Gastrocnemius medialis (tissue), 4 donors: ENCODE data around the gene IFNG.

Experiments used
- POLR2A ChIP-seq, 2 donors: fragments of 450-650 bp; IDR thresholded peaks; one replicate each; pipeline ENCODE4 v1.6.1; 2017; ENCODE audit warnings: antibody characterized with exemption in 2 of 2, mild to moderate bottlenecking in 2 of 2, moderate library complexity in 2 of 2
- TF ChIP-seq, protein P1 (sequence below), 5 experiments: fragments of 450-650 bp in 3 of 5; fragments of 200-600 bp in 2 of 5; sonication (generic) in 2 of 5; IDR thresholded peaks in 4 of 5; conservative IDR thresholded peaks in 1 of 5; 1 replicate in 4 of 5; 2 replicates in 1 of 5; pipeline ENCODE4 v1.5.1; 2016 to 2019; ENCODE audit warnings: antibody characterized with exemption in 5 of 5, mild to moderate bottlenecking in 3 of 5, moderate library complexity in 3 of 5

DNA sequence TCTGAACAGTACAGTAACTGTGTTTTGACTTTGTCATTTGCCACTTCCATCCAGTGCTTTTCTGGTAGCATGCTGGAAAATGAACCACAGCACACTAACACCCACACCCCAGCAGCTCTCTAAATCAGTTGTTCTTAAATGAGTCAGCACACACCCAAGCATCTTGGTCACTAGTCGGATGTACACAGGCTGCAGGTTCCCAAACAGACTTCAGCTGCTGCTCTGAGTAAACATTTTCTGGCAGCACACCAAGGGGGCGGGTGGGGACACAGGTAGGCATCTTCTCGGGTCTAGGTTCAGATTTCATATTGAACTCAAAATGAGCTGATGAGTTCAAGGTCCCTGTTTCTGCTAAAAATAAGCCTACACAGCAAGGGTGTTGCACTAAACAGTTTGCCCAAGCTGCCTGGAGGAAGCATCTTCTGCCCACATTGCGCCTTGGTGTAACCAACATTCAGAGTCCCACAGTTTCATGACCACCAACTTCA lies 39.8 kb downstream of the IFNG start:
- TF ChIP-seq, protein P1, sequence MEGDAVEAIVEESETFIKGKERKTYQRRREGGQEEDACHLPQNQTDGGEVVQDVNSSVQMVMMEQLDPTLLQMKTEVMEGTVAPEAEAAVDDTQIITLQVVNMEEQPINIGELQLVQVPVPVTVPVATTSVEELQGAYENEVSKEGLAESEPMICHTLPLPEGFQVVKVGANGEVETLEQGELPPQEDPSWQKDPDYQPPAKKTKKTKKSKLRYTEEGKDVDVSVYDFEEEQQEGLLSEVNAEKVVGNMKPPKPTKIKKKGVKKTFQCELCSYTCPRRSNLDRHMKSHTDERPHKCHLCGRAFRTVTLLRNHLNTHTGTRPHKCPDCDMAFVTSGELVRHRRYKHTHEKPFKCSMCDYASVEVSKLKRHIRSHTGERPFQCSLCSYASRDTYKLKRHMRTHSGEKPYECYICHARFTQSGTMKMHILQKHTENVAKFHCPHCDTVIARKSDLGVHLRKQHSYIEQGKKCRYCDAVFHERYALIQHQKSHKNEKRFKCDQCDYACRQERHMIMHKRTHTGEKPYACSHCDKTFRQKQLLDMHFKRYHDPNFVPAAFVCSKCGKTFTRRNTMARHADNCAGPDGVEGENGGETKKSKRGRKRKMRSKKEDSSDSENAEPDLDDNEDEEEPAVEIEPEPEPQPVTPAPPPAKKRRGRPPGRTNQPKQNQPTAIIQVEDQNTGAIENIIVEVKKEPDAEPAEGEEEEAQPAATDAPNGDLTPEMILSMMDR (IDR thresholded peaks at IDR 0.05 in 4 of 5, conservative IDR thresholded peaks at IDR 0.05 in 1 of 5): no peak
- TF ChIP-seq POLR2A (IDR thresholded peaks at IDR 0.05): no peak
